Stimulated activated CD4-positive, alpha-beta T cell treated with anti-CD3 and anti-CD28 coated beads, Interleukin-4, amount 100 ng/mL, for 48 hours (primary cell): ENCODE measurements around the gene SIX2.

Experiments used
- DNase-seq, 2 donors: peaks; one replicate each; pipeline ENCODE4 v3.0.0-alpha.2; 2020; ENCODE audit warnings: low read depth in 2 of 2

Gene SIX2

DNA sequence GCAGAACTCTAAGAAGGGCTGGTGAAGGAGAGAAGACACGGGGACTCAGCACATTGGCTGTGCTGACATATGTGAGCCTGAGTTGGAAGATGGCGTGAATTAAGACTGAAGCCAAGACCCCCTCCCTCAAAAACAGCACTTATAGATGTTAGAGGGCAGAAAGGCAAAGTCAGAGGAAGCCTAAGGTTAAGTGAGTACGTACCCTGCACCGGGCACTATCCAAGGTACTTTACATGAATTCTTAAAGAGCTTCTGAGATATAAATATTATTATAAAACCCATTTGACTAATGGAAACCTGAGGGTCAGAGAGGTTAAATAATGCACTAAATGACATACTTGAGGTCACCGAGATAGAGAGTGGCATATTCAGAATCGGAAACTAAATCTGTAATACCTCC is 42.2 kb downstream of the SIX2 start:
- DNase-seq, result no peak

DNA sequence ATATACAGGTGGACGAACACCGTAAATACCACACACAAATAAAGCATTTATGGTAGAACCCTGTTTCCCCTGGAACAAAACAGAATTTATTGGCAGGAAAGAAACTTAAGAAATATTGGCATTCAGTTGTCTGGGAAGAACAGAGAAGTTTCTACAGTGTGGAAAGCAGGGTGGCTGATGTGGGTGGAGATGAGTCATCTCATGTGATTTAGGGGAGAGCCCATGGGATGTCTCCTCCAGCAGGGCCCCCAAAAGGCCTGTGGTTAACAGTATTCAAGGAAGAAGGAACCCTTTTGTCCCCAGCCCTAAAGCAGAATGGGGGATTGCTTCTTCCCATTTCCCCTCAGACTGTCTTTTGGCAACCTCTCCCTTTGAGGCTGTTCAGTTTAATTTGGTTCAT is 43.6 kb downstream of the SIX2 start:
- DNase-seq, result no peak

- no peak for DNase-seq
These were observed 44.5 kb downstream of the SIX2 start for GRCh38 chr2:44964752-44965236.

DNA sequence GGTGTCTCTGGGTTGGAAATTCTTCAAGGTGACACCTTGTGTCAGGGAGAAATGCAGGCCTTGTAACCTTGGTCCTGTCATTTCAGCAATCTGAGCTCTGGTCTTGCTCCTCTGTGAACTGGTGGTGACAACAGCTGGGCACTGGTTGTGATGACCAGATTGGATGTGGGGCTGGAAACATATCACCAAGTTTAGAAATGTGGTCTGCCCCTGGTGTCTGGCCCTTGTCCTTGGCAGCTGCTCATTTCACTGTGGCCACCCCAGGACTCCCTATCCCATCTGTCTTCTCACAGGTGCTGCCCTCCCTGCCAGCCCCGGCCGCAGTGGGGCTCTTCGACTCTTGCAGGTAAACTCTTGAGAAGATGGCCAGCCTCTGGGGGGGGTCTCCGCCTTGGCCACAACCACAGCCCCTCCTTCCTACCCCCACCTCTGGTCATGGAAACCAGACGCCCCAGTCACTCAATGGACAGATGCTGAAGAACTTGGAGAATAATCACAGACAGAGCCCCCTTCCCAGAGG is 47.0 kb downstream of the SIX2 start:
- no peak for DNase-seq

GRCh38 chr2:44960871-44961270 is 48.4 kb downstream of the SIX2 start:
- DNase-seq, result no peak

- DNase-seq, result no peak
These were observed 49.4 kb downstream of the SIX2 start for GRCh38 chr2:44959855-44960254.

DNA sequence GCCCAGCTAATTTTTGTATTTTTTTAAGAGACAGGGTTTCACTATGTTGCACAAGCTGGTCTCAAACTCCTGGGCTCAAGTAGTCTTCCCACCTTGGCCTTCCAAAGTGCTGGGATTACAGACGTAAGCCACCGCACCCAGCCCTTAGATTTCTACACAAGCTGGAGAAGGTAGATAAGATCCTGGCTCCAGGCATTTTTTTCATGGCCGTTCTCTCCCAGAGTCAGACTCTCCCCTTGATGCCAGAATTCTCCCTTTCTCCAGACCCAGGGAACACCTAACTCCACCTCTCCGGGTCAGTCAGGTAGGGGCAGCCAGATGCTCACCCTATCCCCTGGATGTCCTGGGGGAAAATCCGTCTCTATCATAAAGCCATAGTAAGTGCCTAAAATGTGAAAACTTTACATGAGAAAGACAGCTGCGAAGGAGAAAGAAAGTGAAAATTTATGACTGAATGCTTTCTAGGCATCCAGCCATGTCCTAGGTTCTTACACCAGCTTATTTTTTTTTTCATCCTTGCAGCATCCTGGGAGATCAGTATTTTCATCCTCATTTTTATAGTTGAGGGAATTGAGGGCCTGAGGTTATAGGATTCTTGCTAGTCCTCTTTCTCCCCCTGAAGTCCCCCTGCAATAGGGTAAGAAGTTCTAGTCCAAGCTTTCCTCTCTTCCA is 51.5 kb downstream of the SIX2 start:
- no peak for DNase-seq

GRCh38 chr2:44956843-44957242 is 52.4 kb downstream of the SIX2 start:
- DNase-seq, result no peak

DNA sequence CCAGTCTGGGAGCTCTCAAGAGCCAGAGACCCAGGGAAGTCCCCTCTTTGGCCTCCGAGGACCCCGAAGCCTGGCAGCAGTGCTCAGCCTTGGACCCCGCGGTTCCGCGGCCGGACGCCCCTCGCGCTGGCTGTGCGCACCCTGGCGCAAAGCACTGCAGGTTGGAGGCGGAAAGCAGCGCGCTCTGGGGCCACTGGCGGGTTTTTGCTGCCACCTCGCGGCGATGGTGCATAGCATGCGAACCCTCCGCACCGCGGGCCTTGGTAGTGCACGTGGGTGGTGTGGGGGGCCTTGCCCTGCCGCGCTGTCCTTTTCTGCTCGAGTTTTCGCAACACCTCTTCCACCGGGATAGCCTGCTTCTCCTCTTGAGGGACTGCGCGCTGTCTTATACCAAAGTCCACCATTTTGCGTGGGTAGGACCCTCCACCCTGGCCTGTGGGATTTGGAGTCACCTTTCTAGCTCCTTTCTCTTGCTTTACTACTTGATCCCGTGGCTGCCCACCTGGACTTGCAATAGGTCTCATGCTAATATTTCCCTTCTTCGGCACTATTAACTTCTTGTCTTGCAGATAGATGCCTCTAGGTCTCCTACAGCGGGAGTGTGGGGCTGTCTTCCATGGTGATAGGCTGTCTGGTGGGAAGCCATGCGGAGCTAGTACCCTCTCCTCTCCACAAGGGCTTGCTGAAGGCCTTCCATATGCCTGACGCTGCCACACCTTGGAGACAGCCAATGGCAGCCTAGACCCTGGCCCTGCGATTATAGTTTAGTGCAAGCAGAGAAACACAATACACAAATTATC is 53.5 kb downstream of the SIX2 start:
- peak; percentile 72 to 78 for DNase-seq
